PC-9 (cell line): Measurements from ENCODE around the gene CDC42BPB.

Source experiments
- CTCF ChIP-seq: fragments of 200-600 bp; sonication (generic); conservative IDR thresholded peaks from 2 replicates; pipeline ENCODE4 v1.6.1; 2017; ENCODE audit warnings: mixed run types, antibody characterized with exemption, mild to moderate bottlenecking, moderate library complexity
- EZH2 ChIP-seq: fragments of 200-600 bp; sonication (generic); IDR thresholded peaks from 2 replicates; pipeline ENCODE4 v1.8.0; 2017; ENCODE audit warnings: antibody characterized with exemption, low read depth

DNA sequence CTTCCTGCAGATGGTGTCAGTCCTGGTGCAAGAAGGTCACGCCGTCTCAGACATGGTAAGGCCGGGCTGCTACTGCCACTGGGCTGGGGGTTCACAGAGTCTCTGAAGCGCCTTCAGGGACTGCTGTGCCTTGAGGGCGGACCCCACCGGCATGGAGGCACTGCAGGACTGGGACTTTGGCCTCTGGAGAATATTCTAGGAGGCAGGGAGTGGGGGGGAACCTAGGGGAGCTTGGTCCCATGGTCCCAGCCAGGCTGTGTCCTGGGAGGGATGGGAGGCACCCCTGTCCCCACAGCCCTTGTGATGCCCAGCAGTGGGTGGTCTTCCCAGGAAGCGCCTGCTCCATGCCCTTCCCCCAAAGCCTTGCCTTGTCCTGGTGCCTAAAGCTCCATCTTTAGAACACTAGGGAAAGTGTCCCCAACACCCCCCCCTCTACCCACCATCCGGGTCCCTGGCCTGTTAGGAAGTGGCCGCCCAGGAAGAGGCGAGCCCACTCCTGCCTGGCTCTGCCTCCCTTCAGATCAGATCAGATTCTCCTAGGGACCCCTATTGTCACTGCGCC is 133.3 kb downstream of the CDC42BPB start:
- TF ChIP-seq CTCF (no peak), EZH2 (no peak)
